OCI-LY1 (cell line): Measurements from ENCODE around the gene OFD1.

Experiments used
- CTCF ChIP-seq: fragments of 200-600 bp; sonication (generic), shearing (Covaris generic); IDR thresholded peaks from 2 replicates; pipeline ENCODE4 v1.5.1; 2017; ENCODE audit warnings: mild to moderate bottlenecking, antibody characterized with exemption, low read length, moderate library complexity, mixed read lengths
- EZH2 ChIP-seq: fragments of 200-600 bp; sonication (generic), shearing (Covaris generic); IDR thresholded peaks from 2 replicates; pipeline ENCODE4 v1.8.0; 2017; ENCODE audit warnings: borderline replicate concordance, mixed run types, mild to moderate bottlenecking, antibody characterized with exemption, low read length, moderate library complexity, mixed read lengths

GRCh38 chrX:13790206-13791131 lies 55.9 kb downstream of the OFD1 start:
- no peak for TF ChIP-seq EZH2
- TF ChIP-seq CTCF, result no peak
